Astrocyte of the cerebellum (primary cell): ENCODE results near the gene FADD.

ENCODE experiments used
- DNase-seq: peaks from one replicate; pipeline ENCODE4 v3.0.0-alpha.2; 2011; ENCODE audit warnings: low read depth
- H3K4me3 ChIP-seq: 2 replicates; pipeline ENCODE4 v1.5.1; 2011; ENCODE audit warnings: mild to moderate bottlenecking, low read depth, low read length, moderate library complexity
- in situ Hi-C: cut with HindIII; loops from 2 replicates; pipeline ENCODE4 v1.10.0; 2017; ENCODE audit warnings: low sequenced_read_pairs
- TF ChIP-seq, protein P1 (sequence below): IDR thresholded peaks from 2 replicates; pipeline ENCODE4 v1.5.1; 2012; ENCODE audit warnings: low read length, low read depth, moderate library complexity, mild to moderate bottlenecking; ENCODE audit errors: missing control alignments

FADD gene

GRCh38 chr11:70176940-70177689 is 26.0 kb upstream of the FADD start:
- TF ChIP-seq, protein P1, sequence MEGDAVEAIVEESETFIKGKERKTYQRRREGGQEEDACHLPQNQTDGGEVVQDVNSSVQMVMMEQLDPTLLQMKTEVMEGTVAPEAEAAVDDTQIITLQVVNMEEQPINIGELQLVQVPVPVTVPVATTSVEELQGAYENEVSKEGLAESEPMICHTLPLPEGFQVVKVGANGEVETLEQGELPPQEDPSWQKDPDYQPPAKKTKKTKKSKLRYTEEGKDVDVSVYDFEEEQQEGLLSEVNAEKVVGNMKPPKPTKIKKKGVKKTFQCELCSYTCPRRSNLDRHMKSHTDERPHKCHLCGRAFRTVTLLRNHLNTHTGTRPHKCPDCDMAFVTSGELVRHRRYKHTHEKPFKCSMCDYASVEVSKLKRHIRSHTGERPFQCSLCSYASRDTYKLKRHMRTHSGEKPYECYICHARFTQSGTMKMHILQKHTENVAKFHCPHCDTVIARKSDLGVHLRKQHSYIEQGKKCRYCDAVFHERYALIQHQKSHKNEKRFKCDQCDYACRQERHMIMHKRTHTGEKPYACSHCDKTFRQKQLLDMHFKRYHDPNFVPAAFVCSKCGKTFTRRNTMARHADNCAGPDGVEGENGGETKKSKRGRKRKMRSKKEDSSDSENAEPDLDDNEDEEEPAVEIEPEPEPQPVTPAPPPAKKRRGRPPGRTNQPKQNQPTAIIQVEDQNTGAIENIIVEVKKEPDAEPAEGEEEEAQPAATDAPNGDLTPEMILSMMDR = peak; percentile 37
- in situ Hi-C loops = no loop called here

DNA sequence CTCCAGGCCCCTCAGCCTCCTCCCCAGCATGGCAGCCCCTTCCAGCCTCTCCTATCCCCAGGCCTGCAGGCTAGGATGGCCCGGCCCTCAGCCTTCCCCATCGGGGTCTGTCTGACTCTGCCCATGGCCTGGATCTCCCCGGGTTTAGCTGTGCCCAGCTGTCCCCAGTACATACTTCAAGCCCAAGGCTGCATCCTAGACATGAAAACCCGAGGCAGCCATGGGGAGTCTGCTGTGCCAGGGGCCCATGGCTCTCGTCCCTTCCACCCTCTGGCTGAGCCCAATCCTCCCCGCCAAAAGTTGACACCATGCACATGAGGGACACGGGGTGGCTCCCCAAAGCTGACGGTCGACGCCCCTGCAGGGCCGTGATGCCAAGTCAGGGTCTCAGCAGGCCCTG is 22.2 kb upstream of the FADD start:
- TF ChIP-seq, protein P1 = no peak
- in situ Hi-C loops = loop anchor here (5.0 kb wide), 2 partner anchors 79 to 259 kb away; no protein-coding TSS in a partner anchor
- no peak overlapping the region for H3K4me3 ChIP-seq
- DNase-seq = no peak

More at GRCh38 chr11:70176940-70177689, 26.0 kb upstream of the FADD start:
- DNase-seq = no peak
- no peak overlapping the region for H3K4me3 ChIP-seq

DNA sequence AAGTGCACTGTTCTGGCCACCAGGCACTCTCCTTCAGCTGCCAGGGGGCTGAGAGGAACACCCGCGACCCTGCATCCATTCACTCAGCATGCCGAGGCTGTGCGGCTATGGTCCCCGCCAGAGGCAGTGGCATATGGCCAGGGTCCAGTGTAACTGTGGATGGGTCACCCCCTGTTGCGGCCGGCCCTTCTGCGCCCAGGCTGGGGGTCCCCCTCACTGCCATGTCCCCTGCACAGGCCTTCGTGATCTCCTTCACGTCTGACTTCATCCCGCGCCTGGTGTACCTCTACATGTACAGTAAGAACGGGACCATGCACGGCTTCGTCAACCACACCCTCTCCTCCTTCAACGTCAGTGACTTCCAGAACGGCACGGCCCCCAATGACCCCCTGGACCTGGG is 20.8 kb upstream of the FADD start:
- in situ Hi-C loops = loop anchor here (5.0 kb wide), 2 partner anchors 80 to 260 kb away; no protein-coding TSS in a partner anchor
- TF ChIP-seq, protein P1 = no peak
- no peak overlapping the region for H3K4me3 ChIP-seq
- no peak for DNase-seq

- in situ Hi-C loops = loop anchor here (5.0 kb wide), 2 partner anchors 81 to 261 kb away; no protein-coding TSS in a partner anchor
- TF ChIP-seq, protein P1 = no peak
- DNase-seq = no peak
- no peak overlapping the region for H3K4me3 ChIP-seq
These were observed 20.1 kb upstream of the FADD start for GRCh38 chr11:70183032-70183431.

DNA sequence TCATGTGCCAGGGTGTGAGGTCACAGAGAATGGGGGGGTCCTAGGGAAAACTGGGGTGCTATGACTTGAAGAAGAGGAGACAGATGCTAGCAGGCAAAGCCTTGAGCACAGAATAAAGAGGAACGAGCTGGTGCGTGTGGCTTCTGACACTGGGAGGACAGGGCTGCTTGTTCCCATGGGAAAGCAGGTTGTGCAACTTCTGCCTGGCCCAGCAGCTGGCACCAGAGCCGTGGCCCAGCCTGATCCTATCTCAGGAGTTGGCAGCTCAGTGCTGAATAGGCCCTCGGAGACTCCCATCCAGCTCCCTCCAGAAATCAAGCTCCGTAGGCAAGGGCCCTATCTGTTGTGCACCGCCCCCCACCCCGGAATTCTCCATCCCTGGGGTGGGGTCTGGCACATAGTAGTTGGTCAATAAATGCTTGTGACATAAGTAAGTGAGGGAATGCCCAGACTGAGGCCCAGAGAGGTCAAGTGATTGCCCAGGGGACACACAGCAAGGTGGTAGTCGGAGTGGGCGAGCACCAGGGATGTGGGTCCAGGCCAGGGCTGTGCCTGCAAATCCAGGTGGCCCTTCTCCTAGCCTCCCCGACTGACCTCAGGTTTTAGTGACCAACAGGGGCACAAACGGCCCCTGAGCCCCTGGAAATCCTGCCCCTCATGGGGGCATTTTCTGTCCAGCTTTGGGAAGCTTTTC is 19.5 kb upstream of the FADD start:
- DNase-seq = no peak

DNA sequence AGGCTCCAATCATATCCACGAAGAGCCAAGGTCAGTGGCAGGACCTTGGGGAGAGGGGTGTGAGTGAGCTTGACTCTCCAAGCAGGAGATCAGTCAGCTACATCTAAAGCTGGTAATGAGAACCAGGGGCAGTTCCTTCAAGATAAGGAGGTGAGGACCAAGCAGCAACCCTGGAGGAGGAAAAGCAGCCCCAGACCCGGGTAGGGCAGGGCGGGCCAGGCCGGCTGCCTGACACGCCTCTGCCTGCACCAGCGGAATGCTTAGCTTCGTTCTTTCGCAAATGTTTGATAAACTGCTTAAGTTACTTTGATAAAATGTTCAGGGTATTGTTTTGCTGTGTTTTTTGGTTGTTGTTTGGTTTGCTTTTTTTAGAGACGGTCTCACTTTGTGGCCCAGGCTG is 18.7 kb upstream of the FADD start:
- in situ Hi-C loops = loop anchor here (5.0 kb wide), 2 partner anchors 82 to 262 kb away; no protein-coding TSS in a partner anchor
- DNase-seq = no peak
- TF ChIP-seq, protein P1 = no peak
- H3K4me3 ChIP-seq = no peak overlapping the region

More for the DNA sequence above, 19.5 kb upstream of the FADD start:
- in situ Hi-C loops = loop anchor here (5.0 kb wide), 2 partner anchors 81 to 261 kb away; no protein-coding TSS in a partner anchor
- TF ChIP-seq, protein P1 = no peak
- no peak overlapping the region for H3K4me3 ChIP-seq
